Fibroblast of mammary gland (primary cell): Measurements from ENCODE around the gene SCAMP3.
"Not testable (repeated sequence)": the region's sequence is repeated elsewhere in the genome, so short reads cannot be mapped to it uniquely, and the experiment has no call there.

Source experiments
- DNase-seq: peaks from one replicate; pipeline ENCODE4 v3.0.0-alpha.2; 2010; ENCODE audit warnings: low read depth
- H3K4me3 ChIP-seq: 2 replicates; pipeline ENCODE4 v1.5.1; 2011; ENCODE audit warnings: low read depth, mild to moderate bottlenecking, low read length, moderate library complexity; ENCODE audit not compliant: control insufficient read depth
- CTCF ChIP-seq: conservative IDR thresholded peaks from 2 replicates; pipeline ENCODE4 v1.5.1; 2011; ENCODE audit warnings: low read depth, low read length, inconsistent platforms; ENCODE audit not compliant: control insufficient read depth, insufficient read depth

The SCAMP3 gene

GRCh38 chr1:155241069-155241679 lies 21.0 kb downstream of the SCAMP3 start:
- DNase-seq: peak; percentile 88
- no peak for TF ChIP-seq CTCF
- H3K4me3 ChIP-seq: peak overlapping the region; percentile 57

- no peak for DNase-seq
- no peak for TF ChIP-seq CTCF
- no peak overlapping the region for H3K4me3 ChIP-seq
These were observed 25.7 kb downstream of the SCAMP3 start for GRCh38 chr1:155236451-155236850.

GRCh38 chr1:155235375-155235774 lies 26.8 kb downstream of the SCAMP3 start:
- not testable (repeated sequence) for H3K4me3 ChIP-seq, DNase-seq

- DNase-seq, H3K4me3 ChIP-seq: not testable (repeated sequence)
These were observed 28.7 kb downstream of the SCAMP3 start for GRCh38 chr1:155233502-155233901.

- not testable (repeated sequence) for DNase-seq, H3K4me3 ChIP-seq
These were observed 29.9 kb downstream of the SCAMP3 start for GRCh38 chr1:155232001-155232978.

- not testable (repeated sequence) for H3K4me3 ChIP-seq, DNase-seq
These were observed 30.9 kb downstream of the SCAMP3 start for GRCh38 chr1:155231302-155231701.

GRCh38 chr1:155228096-155228427 lies 34.1 kb downstream of the SCAMP3 start:
- TF ChIP-seq CTCF: no peak
- peak overlapping the region; percentile 45 for H3K4me3 ChIP-seq
- DNase-seq: no peak

- DNase-seq: peak; percentile 98
- H3K4me3 ChIP-seq: peak overlapping the region; percentile 83
- no peak for TF ChIP-seq CTCF
These were observed 34.7 kb downstream of the SCAMP3 start for GRCh38 chr1:155227261-155228095.
